Measurements from ENCODE around the gene NRP2. TPM values are rescaled to one million over a fixed set of nuclear protein-coding genes. Genes with fewer than 3 reads are reported as not detected.

The NRP2 gene
- total RNA-seq, 1 experiment from 2014 or later, result 1.2 TPM

DNA sequence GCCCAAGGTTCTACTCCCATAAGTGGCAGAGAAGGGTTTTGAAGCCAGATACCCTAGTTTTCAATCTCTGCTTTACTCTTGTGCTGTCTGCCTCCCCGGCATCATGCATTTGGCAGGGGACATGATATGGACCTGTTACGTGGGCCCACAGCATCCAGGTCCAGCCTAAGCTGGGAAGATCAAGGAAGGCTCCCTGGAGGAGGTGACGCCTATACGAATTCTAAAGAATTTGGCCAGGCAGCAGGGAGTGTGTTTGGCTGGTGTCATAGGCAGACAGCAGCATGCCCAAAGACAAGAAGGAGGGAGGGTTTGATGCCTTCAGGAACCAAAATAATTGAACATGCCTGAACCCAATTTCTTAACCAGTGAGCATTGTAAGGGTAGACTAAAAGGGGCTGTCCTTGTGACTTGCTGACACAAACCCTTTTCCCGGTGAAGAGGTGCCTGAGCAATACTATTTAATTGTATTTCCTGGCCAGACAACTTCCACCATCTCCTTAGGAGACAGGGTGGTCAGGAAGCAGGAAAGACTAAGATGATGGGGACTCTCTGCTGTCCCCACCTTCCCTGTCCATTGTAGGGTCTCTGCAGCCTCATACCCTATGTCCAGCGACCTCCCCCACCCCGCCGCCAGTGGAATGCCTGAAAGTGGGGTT lies 21.3 kb downstream of the NRP2 start:
- Histone ChIP-seq H3K36me3 (ENCODE audit: control insufficient read depth in 1 of 2, insufficient read depth in 2 of 2, low read length in 2 of 2) (no peaks in the 10 kb centered on the region), H4K20me1 (ENCODE audit: insufficient read depth) (no peaks in the 10 kb centered on the region), H3K4me2 (ENCODE audit: low read length) (no peak overlapping the region), H3K79me2 (ENCODE audit: insufficient read depth, low read length) (no peaks in the 10 kb centered on the region), H3K27ac (ENCODE audit: low read depth, low read length) (no peak overlapping the region), H3K27me3 (ENCODE audit: insufficient read depth, low read length) (no peaks in the 10 kb centered on the region), H3K4me3 (replicated peaks in 1 of 2; ENCODE audit: low read depth in 1 of 2, low read length in 2 of 2) (no peak overlapping the region), H2AFZ (ENCODE audit: low read depth, low read length, poor library complexity, severe bottlenecking) (no peak overlapping the region), H3K9ac (ENCODE audit: low read length) (no peak overlapping the region), H3K4me1 (ENCODE audit: control insufficient read depth in 1 of 2, insufficient read depth in 2 of 2, low read length in 2 of 2) (peaks cover 5 to 39% of the 10 kb centered on the region in 2 experiments), H3K9me3 (ENCODE audit: control insufficient read depth in 1 of 2, insufficient read depth in 1 of 2, low read depth in 1 of 2, low read length in 2 of 2) (no peaks in the 10 kb centered on the region), H3K9me2 (ENCODE audit: insufficient read depth) (no peaks in the 10 kb centered on the region)
- POLR2A ChIA-PET, result no interaction called here
- TF ChIP-seq, protein P1, sequence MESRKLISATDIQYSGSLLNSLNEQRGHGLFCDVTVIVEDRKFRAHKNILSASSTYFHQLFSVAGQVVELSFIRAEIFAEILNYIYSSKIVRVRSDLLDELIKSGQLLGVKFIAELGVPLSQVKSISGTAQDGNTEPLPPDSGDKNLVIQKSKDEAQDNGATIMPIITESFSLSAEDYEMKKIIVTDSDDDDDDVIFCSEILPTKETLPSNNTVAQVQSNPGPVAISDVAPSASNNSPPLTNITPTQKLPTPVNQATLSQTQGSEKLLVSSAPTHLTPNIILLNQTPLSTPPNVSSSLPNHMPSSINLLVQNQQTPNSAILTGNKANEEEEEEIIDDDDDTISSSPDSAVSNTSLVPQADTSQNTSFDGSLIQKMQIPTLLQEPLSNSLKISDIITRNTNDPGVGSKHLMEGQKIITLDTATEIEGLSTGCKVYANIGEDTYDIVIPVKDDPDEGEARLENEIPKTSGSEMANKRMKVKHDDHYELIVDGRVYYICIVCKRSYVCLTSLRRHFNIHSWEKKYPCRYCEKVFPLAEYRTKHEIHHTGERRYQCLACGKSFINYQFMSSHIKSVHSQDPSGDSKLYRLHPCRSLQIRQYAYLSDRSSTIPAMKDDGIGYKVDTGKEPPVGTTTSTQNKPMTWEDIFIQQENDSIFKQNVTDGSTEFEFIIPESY (IDR thresholded peaks at IDR 0.05; ENCODE audit: extremely low read depth, insufficient replicate concordance, low read length), result no peak
- TF ChIP-seq, protein P2, sequence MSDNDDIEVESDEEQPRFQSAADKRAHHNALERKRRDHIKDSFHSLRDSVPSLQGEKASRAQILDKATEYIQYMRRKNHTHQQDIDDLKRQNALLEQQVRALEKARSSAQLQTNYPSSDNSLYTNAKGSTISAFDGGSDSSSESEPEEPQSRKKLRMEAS (IDR thresholded peaks at IDR 0.05), result no peak
- TF ChIP-seq POLR2AphosphoS5 (IDR thresholded peaks at IDR 0.05; ENCODE audit: low read depth, low read length), result no peak
- TF ChIP-seq, protein P3, sequence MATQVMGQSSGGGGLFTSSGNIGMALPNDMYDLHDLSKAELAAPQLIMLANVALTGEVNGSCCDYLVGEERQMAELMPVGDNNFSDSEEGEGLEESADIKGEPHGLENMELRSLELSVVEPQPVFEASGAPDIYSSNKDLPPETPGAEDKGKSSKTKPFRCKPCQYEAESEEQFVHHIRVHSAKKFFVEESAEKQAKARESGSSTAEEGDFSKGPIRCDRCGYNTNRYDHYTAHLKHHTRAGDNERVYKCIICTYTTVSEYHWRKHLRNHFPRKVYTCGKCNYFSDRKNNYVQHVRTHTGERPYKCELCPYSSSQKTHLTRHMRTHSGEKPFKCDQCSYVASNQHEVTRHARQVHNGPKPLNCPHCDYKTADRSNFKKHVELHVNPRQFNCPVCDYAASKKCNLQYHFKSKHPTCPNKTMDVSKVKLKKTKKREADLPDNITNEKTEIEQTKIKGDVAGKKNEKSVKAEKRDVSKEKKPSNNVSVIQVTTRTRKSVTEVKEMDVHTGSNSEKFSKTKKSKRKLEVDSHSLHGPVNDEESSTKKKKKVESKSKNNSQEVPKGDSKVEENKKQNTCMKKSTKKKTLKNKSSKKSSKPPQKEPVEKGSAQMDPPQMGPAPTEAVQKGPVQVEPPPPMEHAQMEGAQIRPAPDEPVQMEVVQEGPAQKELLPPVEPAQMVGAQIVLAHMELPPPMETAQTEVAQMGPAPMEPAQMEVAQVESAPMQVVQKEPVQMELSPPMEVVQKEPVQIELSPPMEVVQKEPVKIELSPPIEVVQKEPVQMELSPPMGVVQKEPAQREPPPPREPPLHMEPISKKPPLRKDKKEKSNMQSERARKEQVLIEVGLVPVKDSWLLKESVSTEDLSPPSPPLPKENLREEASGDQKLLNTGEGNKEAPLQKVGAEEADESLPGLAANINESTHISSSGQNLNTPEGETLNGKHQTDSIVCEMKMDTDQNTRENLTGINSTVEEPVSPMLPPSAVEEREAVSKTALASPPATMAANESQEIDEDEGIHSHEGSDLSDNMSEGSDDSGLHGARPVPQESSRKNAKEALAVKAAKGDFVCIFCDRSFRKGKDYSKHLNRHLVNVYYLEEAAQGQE (IDR thresholded peaks at IDR 0.05; ENCODE audit: low read depth), result no peak
- no peak for TF ChIP-seq POLR2A (IDR thresholded peaks at IDR 0.05; ENCODE audit: borderline replicate concordance, extremely low read depth, insufficient read depth, insufficient read length)
- TF ChIP-seq, protein P4, sequence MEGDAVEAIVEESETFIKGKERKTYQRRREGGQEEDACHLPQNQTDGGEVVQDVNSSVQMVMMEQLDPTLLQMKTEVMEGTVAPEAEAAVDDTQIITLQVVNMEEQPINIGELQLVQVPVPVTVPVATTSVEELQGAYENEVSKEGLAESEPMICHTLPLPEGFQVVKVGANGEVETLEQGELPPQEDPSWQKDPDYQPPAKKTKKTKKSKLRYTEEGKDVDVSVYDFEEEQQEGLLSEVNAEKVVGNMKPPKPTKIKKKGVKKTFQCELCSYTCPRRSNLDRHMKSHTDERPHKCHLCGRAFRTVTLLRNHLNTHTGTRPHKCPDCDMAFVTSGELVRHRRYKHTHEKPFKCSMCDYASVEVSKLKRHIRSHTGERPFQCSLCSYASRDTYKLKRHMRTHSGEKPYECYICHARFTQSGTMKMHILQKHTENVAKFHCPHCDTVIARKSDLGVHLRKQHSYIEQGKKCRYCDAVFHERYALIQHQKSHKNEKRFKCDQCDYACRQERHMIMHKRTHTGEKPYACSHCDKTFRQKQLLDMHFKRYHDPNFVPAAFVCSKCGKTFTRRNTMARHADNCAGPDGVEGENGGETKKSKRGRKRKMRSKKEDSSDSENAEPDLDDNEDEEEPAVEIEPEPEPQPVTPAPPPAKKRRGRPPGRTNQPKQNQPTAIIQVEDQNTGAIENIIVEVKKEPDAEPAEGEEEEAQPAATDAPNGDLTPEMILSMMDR (IDR thresholded peaks at IDR 0.05 in 2 of 3, conservative IDR thresholded peaks at IDR 0.05 in 1 of 3; ENCODE audit: borderline replicate concordance in 1 of 3, insufficient read depth in 1 of 3, low read depth in 2 of 3, low read length in 2 of 3), result no peak
- no peak for TF ChIP-seq EZH2phosphoT487 (IDR thresholded peaks at IDR 0.05; ENCODE audit: borderline replicate concordance)
- TF ChIP-seq YY1 (IDR thresholded peaks at IDR 0.05; ENCODE audit: extremely low read depth, insufficient replicate concordance, low read depth, low read length), result no peak
- TF ChIP-seq CBX3 (IDR thresholded peaks at IDR 0.05; ENCODE audit: low read depth), result no peak
- no peak for TF ChIP-seq EGR1 (IDR thresholded peaks at IDR 0.05; ENCODE audit: low read depth)
- no peak for TF ChIP-seq RAD21 (IDR thresholded peaks at IDR 0.05; ENCODE audit: low read depth)
- TF ChIP-seq CEBPB (IDR thresholded peaks at IDR 0.05; ENCODE audit: low read depth), result no peak
- no peak for ATAC-seq
- RAD21 ChIA-PET (ENCODE audit: low non-redundant PET in 1 of 2, low total read pairs in 2 of 2, uncharacterized antibody in 2 of 2, unreplicated experiment in 2 of 2), result no interaction called here
- no TSS peak for BruUV-seq (replicated peaks)
- DNase-seq (ENCODE audit: low read depth, low spot score), result no peak
- CTCF ChIA-PET, result no interaction called here
- intact Hi-C loops (cut with micrococcal nuclease), result no loop called here

All from HCT116 (cell line).